Stimulated activated CD4-positive, alpha-beta T cell treated with anti-CD3 and anti-CD28 coated beads, Interleukin-15, amount 100 ng/mL, for 1 hour (primary cell): ENCODE measurements around the gene CFAP221.
"Not testable (repeated sequence)": the region's sequence is repeated elsewhere in the genome, so short reads cannot be mapped to it uniquely, and the experiment has no call there.

Experiments
- DNase-seq, 2 donors: peaks; one replicate each; pipeline ENCODE4 v3.0.0-alpha.2; 2020; ENCODE audit warnings: low read depth in 1 of 2, low spot score in 1 of 2

CFAP221 gene

DNA sequence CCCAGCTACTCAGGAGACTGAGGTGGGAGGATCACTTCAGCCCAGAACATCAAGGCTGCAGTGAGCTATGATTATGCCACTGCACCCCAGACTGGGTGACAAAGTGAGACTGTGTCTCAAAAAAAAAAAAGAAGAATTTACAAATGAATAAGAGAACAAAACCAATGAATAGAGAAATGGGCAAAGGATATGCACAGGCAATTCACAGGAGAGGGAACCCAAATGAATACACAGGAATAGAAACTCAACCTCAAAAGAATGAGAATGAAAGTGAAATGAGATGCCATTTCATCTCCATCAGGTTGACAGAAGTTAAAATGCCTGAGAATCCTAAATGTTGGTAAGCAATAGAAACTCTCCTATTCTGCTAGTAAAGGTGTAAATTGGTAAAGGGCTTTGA lies 40.2 kb downstream of the CFAP221 start:
- DNase-seq: no peak

DNA sequence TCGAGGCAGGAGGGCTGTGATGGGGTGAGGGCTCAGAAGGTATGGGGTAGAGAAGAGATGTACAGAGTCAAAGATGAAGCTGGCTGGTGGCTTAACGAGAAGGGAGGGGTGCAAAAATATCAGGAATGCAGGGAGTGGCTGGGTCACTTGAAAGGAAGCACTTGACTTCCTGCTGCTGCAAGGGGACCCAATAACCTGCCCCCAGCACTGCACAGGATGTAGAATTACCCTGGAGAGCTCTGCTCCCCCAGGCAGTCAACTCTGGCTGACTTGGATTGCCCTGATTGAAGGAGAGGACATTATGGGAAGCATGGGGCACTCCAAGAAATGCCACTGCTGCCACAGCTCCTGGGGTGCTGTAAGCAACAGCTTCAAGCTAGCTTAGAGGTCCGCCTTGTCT lies 41.8 kb downstream of the CFAP221 start:
- DNase-seq: no peak

DNA sequence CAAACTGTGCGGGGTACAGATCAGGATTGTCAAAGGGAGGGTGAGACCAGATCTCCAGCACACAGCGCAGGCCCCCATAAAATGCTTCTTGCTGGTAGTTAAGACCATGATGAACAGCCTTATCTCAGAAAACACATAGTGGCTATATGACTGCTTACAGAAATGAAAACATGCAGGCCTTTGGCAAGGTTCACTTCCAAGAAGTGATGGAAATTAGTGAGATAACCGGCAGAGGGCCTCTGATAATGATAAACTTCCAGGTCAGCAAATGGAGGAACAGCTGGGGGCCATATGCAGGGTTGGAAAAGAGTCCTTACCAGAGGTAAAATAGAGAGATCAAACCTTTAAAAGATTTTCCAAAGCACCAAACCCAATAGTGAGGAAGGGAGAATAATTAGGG lies 46.6 kb downstream of the CFAP221 start:
- no peak for DNase-seq

DNA sequence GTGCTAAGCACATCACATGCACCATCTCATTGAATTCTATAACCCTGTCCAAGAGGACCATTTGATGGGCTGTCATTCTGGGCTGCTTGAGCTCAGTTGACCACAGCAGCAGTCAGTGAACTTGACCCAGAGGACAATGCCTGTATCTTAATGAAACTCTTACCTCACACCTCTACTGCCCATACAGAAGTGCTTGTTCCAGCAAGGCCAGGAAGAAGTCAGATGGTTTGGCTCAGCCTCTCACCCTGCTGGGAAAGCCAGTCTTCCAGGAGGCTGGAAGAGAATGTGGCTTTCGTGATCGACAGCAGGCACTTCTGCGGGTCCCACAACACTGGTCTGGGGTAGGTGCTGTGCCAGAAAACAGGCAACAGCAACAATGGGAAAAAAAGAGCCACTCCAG lies 47.3 kb downstream of the CFAP221 start:
- no peak for DNase-seq

DNA sequence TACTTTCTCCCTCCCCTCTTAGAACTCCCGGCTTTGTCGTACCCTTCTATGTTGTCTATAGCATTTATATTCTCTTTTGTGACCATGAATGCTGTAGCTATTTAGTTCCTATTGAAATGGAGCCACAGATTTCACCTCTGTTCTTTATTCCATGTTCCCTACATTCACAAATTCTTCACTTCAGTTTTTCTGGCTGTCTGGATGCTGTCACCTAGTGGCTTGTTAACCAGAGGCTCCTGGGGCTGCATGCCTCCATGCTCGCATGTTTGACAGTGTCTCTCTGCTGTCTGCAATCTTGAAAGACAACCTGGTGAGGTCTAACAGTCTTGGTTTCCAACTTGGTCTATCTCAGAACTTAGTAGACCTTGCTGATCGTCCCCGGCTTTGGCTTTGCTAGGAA lies 48.2 kb downstream of the CFAP221 start:
- DNase-seq: no peak

DNA sequence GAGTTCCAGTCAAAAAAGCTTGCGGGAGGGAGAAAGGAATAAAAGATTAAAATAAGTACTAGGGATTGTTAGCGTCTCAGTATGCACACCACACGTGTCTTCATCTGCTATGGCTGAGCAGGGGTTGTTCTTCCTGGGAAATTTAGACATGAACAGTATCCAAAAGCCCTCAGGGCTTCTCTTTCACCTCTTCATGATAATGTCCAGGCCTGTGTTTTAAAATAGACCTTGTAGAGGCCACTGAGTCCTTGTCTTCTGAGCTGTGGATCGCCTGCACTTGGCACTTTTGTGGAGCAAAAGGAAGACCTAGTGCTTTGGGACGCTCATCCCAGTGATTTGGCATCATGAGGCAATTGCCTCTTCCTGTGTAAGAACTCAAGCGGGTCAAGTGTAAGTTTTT lies 52.4 kb downstream of the CFAP221 start:
- no peak for DNase-seq

DNA sequence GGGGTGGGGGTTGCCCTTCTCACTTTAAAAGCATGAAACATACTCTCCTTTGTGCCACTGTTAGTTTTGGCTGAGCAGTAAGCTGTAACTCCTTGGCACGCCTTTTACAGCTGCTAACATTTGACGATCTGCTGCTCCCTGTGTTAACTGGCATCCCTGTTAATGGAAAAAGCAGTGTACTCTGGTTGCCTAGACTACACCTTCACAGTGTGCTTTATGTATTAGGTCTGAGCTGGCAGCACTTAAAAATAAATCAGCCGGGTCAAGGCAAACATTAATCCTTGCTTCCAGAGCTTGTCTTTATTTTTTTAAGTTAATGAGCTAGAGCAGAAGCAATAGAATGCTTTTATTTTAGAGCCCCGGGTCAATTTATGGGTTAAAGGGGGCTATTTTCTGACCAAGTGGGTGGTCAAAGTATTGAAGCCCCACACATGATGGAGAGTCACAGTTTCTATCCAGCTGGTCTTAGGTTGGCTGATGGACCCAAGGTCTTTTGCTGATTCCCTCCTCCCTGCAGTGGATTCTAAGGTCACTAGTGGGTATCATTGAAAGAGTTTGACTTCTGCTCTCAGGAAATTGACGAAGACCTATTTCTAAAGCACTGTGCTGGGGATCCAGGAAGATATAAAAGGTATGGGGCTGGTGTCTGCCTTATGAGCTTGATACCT lies 54.5 kb downstream of the CFAP221 start:
- no peak for DNase-seq

DNA sequence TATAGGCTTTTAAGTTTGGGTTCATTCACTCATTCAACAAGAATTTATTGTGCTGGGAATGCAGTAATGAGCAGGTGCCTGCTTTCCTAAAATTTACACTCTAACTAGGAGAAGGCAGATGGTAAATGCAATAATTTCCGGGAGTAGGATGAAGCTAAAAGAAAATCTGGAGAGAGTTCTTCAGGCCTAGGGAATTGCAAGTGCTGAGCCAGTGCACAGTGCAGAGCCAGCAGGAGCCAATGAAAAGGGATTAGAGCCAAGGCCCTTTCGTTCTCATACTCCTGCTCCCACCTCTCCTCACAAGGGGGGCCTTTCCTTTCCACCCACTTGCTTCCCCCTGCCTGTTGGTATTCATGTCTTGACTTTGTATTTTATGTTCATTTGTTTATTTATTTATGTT lies 55.1 kb downstream of the CFAP221 start:
- no peak for DNase-seq

DNA sequence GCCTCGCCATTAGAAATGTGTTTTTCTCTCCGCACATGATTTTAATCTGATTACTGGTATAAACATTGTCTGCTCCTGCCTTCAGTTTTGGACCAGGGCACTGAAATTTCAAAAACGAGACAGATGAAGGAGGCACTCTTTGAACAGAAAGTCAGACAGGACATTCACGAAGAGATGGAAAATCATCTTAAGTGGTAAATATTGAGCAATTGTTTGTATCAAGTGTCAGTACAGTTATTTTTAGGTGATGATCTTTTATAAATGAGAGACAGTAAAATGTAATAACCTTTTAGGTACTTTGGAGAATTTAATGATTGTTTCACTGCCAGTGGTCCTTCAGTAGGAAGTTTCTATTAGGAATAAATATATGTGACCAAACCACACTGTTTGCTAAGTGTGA lies 60.8 kb downstream of the CFAP221 start:
- no peak for DNase-seq

DNA sequence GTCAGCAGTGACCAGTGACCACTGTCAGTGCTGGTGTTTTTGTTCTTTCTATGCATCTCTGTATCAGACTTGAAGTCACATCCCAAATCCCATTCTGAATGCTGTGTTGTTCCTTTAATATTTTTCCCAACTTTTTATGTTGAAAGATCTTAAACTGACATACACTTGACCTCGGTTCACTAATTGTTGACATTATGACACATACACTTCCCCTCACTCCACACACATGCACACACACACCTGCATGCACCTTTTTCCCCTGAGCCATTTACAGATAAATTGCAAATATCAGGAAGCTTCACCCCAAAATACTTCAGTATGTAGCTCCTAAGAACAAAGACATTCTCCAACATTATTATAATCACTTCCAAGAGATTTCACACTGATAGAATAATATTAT lies 62.4 kb downstream of the CFAP221 start:
- DNase-seq: no peak

DNA sequence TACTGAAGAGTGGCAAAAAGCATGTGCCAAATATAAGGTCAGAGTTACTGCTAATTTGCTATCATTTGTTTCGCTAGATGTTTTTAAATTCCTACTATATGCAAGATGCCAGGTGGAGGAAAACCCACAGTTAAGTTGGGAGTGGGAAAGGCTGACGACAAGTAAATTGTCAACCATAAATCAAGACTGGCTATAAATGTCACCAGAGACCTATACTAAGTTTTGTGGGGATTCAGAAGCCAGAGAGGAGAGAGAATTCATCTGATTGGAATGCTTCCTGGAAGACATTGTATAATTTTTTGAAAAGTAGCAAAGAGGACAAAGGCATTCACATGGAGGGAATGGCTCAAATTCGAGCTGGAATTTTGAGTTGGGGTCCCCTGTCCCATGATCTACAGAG lies 64.3 kb downstream of the CFAP221 start:
- DNase-seq: no peak

DNA sequence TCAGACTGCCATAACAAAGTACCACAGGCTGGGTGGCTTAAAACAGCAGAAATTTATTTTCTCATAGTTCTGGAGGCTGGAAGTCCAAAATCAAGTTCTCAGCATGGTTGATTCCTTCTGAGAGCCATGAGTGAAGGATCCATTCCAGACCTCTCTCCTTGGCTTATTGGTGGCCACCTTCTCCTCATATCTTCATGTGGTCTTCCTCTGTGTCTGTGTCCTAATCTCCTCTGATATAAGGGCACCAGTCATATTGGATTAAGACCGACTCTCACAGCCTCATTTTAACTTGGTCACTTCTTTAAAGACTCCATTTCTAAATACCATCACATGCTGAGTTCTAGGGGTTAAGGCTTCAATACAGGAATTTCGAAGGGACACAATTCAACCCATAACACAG lies 65.1 kb downstream of the CFAP221 start:
- no peak for DNase-seq

DNA sequence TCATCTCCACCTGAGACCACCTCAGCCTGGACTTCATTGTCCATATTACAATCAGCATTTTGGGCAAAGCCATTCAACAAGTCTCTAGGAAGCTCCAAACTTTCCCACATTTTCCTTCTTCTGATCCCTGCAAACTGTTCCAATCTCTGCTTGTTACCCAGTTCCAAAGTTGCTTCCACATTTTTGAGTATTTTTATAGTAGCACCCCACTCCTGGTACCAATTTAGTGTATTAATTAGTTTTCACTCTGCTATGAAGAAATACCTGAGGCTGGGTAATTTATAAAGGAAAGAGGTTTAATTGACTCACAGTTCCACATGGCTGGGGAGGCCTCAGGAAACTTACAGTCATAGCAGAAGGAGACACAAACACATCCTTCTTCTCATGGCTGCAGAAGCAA lies 69.9 kb downstream of the CFAP221 start:
- DNase-seq: not testable (repeated sequence)

DNA sequence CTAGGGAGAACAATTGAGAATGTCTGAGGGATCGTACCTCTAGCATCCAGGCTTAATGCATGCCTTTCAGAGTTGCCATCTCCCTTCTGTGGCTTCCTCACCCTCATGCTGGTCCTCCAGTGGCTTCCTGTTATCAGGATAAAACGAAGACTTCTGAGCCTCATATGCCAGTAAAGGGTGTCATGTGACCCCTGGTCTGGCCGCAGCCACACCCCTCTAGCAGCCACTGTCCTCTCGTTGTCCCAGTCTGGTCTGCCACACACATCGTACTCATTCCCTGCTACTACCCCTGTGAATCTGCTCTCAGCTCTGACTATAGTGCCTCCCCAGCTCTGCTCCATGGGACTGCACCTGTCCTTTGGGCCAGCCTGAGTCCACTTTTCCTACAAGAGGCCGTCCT lies 72.2 kb downstream of the CFAP221 start:
- DNase-seq: no peak

DNA sequence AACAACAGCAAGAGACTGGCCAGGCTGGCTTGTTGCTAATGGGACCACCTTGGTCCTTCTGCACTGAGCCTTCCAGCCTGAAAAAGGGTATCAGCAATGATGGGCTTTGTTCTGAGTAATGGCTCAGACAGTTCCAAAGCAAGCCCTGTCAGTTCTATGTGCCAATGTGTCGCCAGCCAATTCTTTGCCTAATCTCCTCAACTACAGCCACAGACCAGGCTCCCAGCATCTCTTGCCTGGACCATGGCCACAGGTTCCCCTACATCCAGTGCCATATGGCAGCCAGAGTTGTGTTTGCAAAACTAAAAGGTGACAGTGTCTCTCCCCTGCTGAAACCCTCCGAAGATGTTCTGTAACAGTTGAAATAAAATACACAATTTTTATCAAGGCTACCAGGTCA lies 73.2 kb downstream of the CFAP221 start:
- no peak for DNase-seq

DNA sequence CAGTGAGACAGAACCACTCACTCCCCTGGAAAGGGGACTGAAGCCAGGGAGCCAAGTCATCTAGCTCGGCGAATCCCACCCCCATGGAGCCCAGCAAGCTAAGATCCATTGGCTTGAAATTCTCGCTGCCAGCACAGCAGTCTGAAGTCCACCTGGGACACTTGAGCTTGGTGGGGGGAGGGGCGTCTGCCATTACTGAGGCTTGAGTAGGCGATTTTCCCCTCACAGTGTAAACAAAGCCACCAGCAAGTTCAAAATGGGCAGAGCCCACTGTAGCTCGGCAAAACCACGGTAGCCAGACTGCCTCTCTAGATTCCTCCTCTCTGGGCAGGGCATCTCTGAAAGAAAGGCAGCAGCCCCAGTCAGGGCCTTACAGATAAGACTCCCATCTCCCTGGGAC lies 74.5 kb downstream of the CFAP221 start:
- DNase-seq: not testable (repeated sequence)

DNA sequence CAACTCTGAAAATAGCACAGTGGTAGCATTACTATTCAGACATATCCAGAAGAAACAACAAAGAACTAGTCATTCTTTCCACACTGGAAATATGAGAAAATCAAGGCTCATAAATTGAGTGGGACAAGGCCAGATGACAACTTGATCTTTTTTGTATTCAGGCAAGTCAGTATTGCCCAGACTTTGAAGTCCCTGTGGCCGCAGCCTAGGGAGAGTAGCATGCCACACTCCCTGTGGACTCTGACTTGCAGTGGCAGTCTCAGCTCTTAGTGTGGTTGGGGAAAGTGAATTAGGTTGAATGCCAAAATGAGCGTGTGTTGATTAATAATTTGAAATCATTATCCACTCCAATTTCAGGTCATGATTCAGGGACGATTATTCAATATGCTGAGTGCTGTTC lies 81.0 kb downstream of the CFAP221 start:
- DNase-seq: no peak

DNA sequence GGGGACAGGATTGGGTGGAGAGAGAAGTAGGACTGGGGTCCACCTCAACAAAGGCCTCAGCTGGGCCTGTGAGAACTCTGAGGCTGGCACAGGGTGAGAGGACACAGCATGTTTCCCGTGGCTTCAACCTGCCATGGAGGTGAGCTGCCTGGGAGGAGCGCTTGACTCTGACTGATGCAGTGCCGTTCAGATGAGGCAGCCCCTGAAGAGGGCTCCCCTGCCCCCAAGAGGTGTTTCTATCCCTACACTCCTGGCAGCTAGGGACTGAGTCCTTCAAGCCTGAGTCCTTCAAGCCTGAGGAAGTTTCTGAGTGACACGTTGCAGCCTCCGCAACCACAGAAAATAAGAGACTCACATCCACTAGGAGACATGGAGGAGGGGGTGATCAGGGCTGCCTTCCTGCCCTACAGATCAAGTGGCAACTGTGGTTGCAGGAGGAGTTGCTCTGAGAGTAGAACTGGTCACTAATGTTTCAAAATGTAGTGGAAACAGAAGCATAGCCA lies 85.1 kb downstream of the CFAP221 start:
- DNase-seq: no peak

DNA sequence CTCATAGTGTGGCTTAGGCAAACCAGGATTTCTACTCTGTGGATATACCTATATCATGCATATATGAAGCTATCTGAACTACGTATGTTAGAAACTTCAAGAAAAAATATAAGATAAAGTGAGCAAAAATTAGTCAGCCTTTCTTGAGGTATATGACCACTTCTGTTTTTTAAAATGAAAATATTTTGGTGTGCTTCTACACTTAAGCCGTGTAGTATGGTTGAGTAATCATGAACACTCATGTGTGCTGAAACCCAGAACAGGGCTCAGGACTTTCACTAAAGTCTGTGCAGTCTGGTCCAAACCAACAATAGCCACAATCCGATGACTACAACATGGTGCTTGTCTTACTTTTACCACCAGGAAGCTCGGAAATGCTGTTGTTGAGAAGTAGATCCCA lies 85.9 kb downstream of the CFAP221 start:
- DNase-seq: no peak

DNA sequence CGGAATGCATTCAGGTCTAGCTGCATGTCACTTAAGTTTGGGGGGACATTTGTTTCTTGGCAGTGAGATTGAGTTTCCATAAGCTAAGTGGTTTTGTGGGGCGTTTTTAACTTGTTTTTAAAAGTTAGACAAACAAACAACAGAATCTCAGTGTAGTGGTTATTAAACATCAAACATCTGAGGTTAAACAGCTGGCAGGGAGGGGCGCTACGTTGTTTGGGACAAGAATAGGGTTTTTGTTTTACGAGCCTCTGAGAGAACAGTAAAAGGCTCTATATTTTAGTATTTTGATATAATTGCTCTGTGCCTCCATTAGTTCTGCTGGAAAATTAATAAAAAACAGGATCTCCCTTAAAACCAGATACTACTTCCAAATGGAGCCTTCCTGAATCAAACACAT lies 93.1 kb downstream of the CFAP221 start:
- DNase-seq: no peak

DNA sequence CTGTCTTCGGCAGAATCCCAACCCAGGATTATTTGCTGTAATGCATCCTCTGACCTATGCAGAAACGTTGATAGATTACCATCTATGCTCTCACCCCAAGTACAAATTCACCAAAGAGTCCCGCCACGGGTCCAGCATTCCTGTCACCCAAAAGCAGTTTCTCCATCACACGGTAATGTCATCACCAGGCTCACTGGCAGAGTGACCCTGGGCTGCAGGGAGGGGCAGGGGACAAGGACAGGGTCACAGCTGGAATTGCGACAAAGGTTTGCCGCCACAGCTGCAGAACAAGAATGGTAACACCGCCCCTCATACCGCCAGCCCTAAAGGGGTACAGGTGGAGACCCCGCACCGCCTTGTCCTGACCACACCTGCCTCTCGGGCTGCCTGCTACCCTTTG lies 94.0 kb downstream of the CFAP221 start:
- no peak for DNase-seq

DNA sequence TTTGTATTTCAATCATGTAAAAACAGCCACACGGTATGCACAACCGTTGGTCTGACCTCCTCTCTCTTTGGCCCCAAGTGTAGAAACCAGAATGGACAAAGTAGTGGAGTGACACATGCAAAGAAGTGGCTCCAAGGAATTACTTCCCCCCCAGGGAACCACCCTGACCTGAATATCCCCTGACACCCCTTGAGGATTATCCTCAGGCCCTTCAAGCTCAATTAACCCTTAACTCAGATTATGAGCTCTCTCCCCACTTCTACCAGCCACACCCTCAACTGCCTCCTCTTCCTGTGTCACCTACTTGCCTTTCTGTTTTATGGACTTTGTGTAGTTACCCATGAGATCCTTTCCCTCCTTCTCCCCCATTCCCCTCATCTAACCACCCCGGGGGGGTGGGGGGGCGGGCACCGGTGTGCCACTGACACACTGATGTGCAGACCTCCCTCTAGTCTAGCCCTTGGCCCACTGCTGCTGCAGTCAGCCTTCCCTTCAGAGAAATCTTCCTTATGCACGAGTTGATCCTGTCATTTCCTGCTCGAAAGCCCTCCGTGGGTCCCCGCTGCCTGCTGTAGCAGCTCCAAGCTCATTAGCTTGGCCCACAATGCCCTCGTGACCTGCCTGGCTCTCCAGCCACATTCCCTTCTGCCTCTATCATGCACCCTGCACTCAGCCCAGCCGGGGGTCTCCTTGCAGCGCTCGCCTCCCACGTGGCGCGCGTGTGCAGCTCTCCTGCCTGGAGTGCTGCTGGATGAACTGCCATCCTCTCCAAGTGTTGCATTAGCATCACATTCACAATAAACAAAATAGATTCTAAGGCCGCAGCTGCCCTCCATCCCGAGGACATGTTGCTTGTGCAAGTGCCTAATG lies 94.7 kb downstream of the CFAP221 start:
- no peak for DNase-seq
